CD14-positive monocyte (primary cell): ENCODE measurements around the gene MIDN. TPM values are rescaled to one million over a fixed set of nuclear protein-coding genes. Genes with fewer than 3 reads are reported as not detected.

Experiments used
- DNase-seq, 3 donors: peaks; one replicate each; pipeline ENCODE4 v3.0.0-alpha.2; 2011 to 2022
- H2AFZ ChIP-seq: 2 replicates; pipeline ENCODE4 v1.6.0; 2012; ENCODE audit warnings: mild to moderate bottlenecking, low read depth, low read length, inconsistent platforms; ENCODE audit not compliant: insufficient read depth, poor library complexity, severe bottlenecking
- H3K27ac ChIP-seq, 2 donors: 1 replicate in 1 of 2; 2 replicates in 1 of 2; pipeline ENCODE4 v1.5.1; 2012 to 2013; ENCODE audit warnings: low read length in 2 of 2, control low read depth in 1 of 2, inconsistent platforms in 1 of 2, low read depth in 1 of 2, mild to moderate bottlenecking in 1 of 2
- H3K27me3 ChIP-seq, 2 donors: one replicate each; pipeline versions ENCODE4 v1.6.0 to v1.6.1; 2011 to 2013; ENCODE audit warnings: low read length in 2 of 2; ENCODE audit not compliant: control insufficient read depth in 2 of 2, insufficient read depth in 2 of 2
- H3K36me3 ChIP-seq, 2 donors: replicated peaks in 1 of 2; 1 replicate in 1 of 2; 2 replicates in 1 of 2; pipeline versions ENCODE4 v1.5.1 to v1.6.1; 2012 to 2013; ENCODE audit warnings: low read length in 2 of 2, control low read depth in 1 of 2, inconsistent platforms in 1 of 2, mild to moderate bottlenecking in 1 of 2; ENCODE audit not compliant: insufficient read depth in 2 of 2, control insufficient read depth in 1 of 2
- H3K4me1 ChIP-seq, 2 donors: 1 replicate in 1 of 2; 2 replicates in 1 of 2; pipeline versions ENCODE4 v1.5.1 to v1.6.1; 2012 to 2013; ENCODE audit warnings: low read length in 2 of 2, control low read depth in 1 of 2, inconsistent platforms in 1 of 2, mild to moderate bottlenecking in 1 of 2, moderate library complexity in 1 of 2; ENCODE audit not compliant: insufficient read depth in 2 of 2, control insufficient read depth in 1 of 2
- H3K4me2 ChIP-seq: replicated peaks from 2 replicates; pipeline ENCODE3; 2012; ENCODE audit warnings: low read length, moderate library complexity, mild to moderate bottlenecking; ENCODE audit not compliant: poor library complexity, severe bottlenecking; ENCODE audit errors: extremely low read depth
- H3K4me3 ChIP-seq, 3 experiments: fragments of 200-600 bp in 1 of 3; sonication (generic) in 1 of 3; replicated peaks in 1 of 3; 1 replicate in 2 of 3; 2 replicates in 1 of 3; pipeline ENCODE4 v1.5.1; 2011 to 2013; ENCODE audit warnings: low read length in 3 of 3, mild to moderate bottlenecking in 3 of 3, control low read depth in 2 of 3, low read depth in 2 of 3, inconsistent platforms in 1 of 3, moderate library complexity in 1 of 3
- H3K79me2 ChIP-seq: 2 replicates; pipeline ENCODE4 v1.6.0; 2012; ENCODE audit warnings: mild to moderate bottlenecking, control low read depth, inconsistent platforms, low read length, moderate library complexity; ENCODE audit not compliant: insufficient read depth
- H3K9ac ChIP-seq: 2 replicates; pipeline ENCODE4 v1.6.0; 2017; ENCODE audit warnings: low read length, mild to moderate bottlenecking; ENCODE audit not compliant: insufficient read depth, poor library complexity, severe bottlenecking
- H3K9me3 ChIP-seq, 2 donors: replicated peaks in 1 of 2; 1 replicate in 1 of 2; 2 replicates in 1 of 2; pipeline versions ENCODE4 v1.5.1 to v1.6.1; 2012 to 2013; ENCODE audit warnings: low read length in 2 of 2, control low read depth in 1 of 2; ENCODE audit not compliant: control insufficient read depth in 1 of 2, insufficient read depth in 1 of 2
- H4K20me1 ChIP-seq: 2 replicates; pipeline ENCODE4 v1.6.0; 2012; ENCODE audit warnings: mild to moderate bottlenecking, low read length, control low read depth, moderate library complexity; ENCODE audit not compliant: insufficient read depth
- H3K27ac Mint-ChIP-seq, 7 donors: one replicate each; pipeline ENCODE4 v1.8.0; 2020; ENCODE audit warnings: mild to moderate bottlenecking in 7 of 7, mixed read lengths in 7 of 7, moderate library complexity in 6 of 7, inconsistent platforms in 2 of 7
- H3K27me3 Mint-ChIP-seq, 3 donors: one replicate each; pipeline ENCODE4 v1.8.0; 2021 to 2022; ENCODE audit warnings: low read depth in 3 of 3, mild to moderate bottlenecking in 3 of 3, mixed read lengths in 3 of 3, moderate library complexity in 3 of 3, inconsistent platforms in 1 of 3
- H3K36me3 Mint-ChIP-seq, 2 donors: one replicate each; pipeline ENCODE4 v1.8.0; 2020; ENCODE audit warnings: mixed read lengths in 2 of 2, inconsistent platforms in 1 of 2, mild to moderate bottlenecking in 1 of 2
- H3K4me1 Mint-ChIP-seq: one replicate; pipeline ENCODE4 v1.8.0; 2020; ENCODE audit warnings: mild to moderate bottlenecking, mixed read lengths
- H3K4me3 Mint-ChIP-seq, 2 donors: one replicate each; pipeline ENCODE4 v1.8.0; 2020; ENCODE audit warnings: mild to moderate bottlenecking in 2 of 2, mixed read lengths in 2 of 2, moderate library complexity in 1 of 2
- H3K9me3 Mint-ChIP-seq, 7 donors: one replicate each; pipeline ENCODE4 v1.8.0; 2020 to 2022; ENCODE audit warnings: mixed read lengths in 7 of 7, mild to moderate bottlenecking in 6 of 7, moderate library complexity in 6 of 7, inconsistent platforms in 2 of 7
- WGBS: methylation state at CpG from one replicate; pipeline ENCODE4 v1.1.5; 2013; ENCODE audit warnings: missing lambda C conversion rate; ENCODE audit not compliant: insufficient coverage; 5-methylcytosine and 5-hydroxymethylcytosine counted together
- intact Hi-C, 2 donors: fragments of 100-400 bp; cut with micrococcal nuclease; formaldehyde crosslinking; loops; one replicate each; pipeline versions ENCODE4 v1.15.0 to v1.15.1; 2023
- polyA plus RNA-seq, 3 donors: library from polyadenylated mRNA; depleted of rRNA in 1 of 3; unstranded in 2 of 3; stranded (reverse) in 1 of 3; fragments of 300-500 nt in 2 of 3; fragments of >200 nt in 1 of 3; fragmentation: Illumina TruSeq in 2 of 3; gene quantifications; 1 replicate in 2 of 3; 2 replicates in 1 of 3; pipeline ENCODE4 v1.2.3, GENCODE V29; 2012 to 2021
- TF ChIP-seq, protein P1 (sequence below): fragments of 200-600 bp; IDR thresholded peaks from one replicate; pipeline ENCODE4 v1.8.0; 2022; ENCODE audit warnings: antibody characterized with exemption, mild to moderate bottlenecking

The MIDN gene
- polyA plus RNA-seq, 3 donors: 5.6 to 301 (median 11.0) TPM

DNA sequence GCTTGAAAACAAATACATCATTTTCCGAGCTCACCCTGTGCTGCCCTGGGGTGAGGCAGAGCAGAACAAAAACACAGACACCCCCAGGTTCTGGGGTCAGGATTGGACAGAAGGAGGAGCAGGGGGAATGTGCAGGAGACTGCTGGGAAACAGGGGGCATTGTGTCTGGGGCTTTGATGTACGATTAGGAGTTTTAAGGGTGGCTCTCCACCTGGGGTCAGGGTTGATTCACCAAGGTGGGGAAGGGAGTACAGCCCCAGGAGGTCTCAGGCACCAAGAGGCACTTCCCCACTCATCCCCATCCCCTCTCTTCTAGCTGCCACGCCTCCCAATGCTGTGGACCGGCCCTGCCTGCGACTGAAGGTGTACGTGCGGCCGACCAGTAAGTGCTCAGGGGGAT is 49.9 kb downstream of the MIDN start:
- 96% methylated on average over 5 of the region's 8 CpGs for WGBS
- H3K36me3 ChIP-seq: no peaks in the 10 kb centered on the region
- H4K20me1 ChIP-seq: no peaks in the 10 kb centered on the region
- Mint-ChIP-seq H3K9me3 (peaks cover 0 to 8% (median 0%) of the 10 kb centered on the region in 7 donors), H3K27ac (no peak overlapping the region), H3K4me3 (no peak overlapping the region), H3K4me1 (peaks cover 7% of the 10 kb centered on the region), H3K27me3 (peaks cover 11 to 33% (median 19%) of the 10 kb centered on the region in 3 donors), H3K36me3 (no peaks in the 10 kb centered on the region)
- peaks cover 7 to 8% of the 10 kb centered on the region in 2 donors for H3K4me1 ChIP-seq
- intact Hi-C loops: no loop called here
- H3K27ac ChIP-seq: no peak overlapping the region
- no peak for DNase-seq
- no peak overlapping the region for H2AFZ ChIP-seq
- no peak overlapping the region for H3K4me3 ChIP-seq
- H3K27me3 ChIP-seq: peaks cover 0 to 12% of the 10 kb centered on the region in 2 donors
- H3K9ac ChIP-seq: no peak overlapping the region
- H3K79me2 ChIP-seq: no peaks in the 10 kb centered on the region
- TF ChIP-seq, protein P1, sequence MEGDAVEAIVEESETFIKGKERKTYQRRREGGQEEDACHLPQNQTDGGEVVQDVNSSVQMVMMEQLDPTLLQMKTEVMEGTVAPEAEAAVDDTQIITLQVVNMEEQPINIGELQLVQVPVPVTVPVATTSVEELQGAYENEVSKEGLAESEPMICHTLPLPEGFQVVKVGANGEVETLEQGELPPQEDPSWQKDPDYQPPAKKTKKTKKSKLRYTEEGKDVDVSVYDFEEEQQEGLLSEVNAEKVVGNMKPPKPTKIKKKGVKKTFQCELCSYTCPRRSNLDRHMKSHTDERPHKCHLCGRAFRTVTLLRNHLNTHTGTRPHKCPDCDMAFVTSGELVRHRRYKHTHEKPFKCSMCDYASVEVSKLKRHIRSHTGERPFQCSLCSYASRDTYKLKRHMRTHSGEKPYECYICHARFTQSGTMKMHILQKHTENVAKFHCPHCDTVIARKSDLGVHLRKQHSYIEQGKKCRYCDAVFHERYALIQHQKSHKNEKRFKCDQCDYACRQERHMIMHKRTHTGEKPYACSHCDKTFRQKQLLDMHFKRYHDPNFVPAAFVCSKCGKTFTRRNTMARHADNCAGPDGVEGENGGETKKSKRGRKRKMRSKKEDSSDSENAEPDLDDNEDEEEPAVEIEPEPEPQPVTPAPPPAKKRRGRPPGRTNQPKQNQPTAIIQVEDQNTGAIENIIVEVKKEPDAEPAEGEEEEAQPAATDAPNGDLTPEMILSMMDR: no peak
- no peaks in the 10 kb centered on the region for H3K9me3 ChIP-seq
- no peak overlapping the region for H3K4me2 ChIP-seq

DNA sequence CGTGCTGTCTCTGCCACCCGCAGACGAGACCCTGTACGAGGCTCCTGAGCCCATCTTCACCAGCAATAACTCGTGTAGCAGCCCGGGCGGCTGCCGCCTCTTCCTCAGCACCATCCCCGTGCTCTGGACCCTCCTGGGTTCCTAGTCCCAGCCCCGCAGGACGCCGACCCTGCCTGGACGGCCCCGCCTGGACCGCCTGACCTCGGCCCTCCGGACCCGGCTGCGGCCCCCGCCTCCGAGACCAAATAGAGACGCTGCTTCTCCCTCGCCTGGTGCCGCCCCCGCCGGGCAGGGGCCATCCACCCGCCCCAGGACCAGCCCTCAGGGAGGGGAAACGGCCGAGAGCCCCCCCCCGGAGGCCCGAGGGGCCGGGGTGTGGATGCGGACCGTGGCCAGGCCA is 51.4 kb downstream of the MIDN start:
- H3K27me3 Mint-ChIP-seq: peaks cover 6 to 19% (median 13%) of the 10 kb centered on the region in 3 donors
- peaks cover 5% of the 10 kb centered on the region for H3K4me1 Mint-ChIP-seq
- Histone ChIP-seq H4K20me1 (no peaks in the 10 kb centered on the region), H3K27ac (no peak overlapping the region), H3K4me3 (no peak overlapping the region), H3K9me3 (no peaks in the 10 kb centered on the region), H3K36me3 (no peaks in the 10 kb centered on the region), H2AFZ (no peak overlapping the region), H3K79me2 (no peaks in the 10 kb centered on the region), H3K27me3 (peaks cover 0 to 4% of the 10 kb centered on the region in 2 donors), H3K4me2 (no peak overlapping the region), H3K4me1 (peaks cover 7 to 8% of the 10 kb centered on the region in 2 donors), H3K9ac (no peak overlapping the region)
- no peak overlapping the region for H3K27ac Mint-ChIP-seq
- TF ChIP-seq, protein P1: no peak
- H3K4me3 Mint-ChIP-seq: no peak overlapping the region
- no peaks in the 10 kb centered on the region for H3K36me3 Mint-ChIP-seq
- H3K9me3 Mint-ChIP-seq: peaks cover 0 to 5% (median 0%) of the 10 kb centered on the region in 7 donors
- DNase-seq: no peak
- WGBS: 81% methylated on average over 33 of the region's 34 CpGs
- intact Hi-C loops: no loop called here
